Measurements from ENCODE around the gene GBX1. TPM values are rescaled to one million over a fixed set of nuclear protein-coding genes. Genes with fewer than 3 reads are reported as not detected.

GBX1 gene
- total RNA-seq, 2 donors from 2014 or later, result not detected

- no peak overlapping the region for H3K27ac ChIP-seq
- intact Hi-C loops (cut with DNase I), result no loop called here
- no peak overlapping the region for H3K4me3 ChIP-seq
- H3K27me3 ChIP-seq, result peaks cover 0 to 31% of the 10 kb centered on the region in 2 donors
- TF ChIP-seq CTCF (IDR thresholded peaks at IDR 0.05) (no peak), POLR2A (IDR thresholded peaks at IDR 0.05) (no peak)
- WGBS, 2 donors, result 54 to 57% methylated on average over 10 of the region's 10 CpGs
- no peaks in the 10 kb centered on the region for H3K36me3 ChIP-seq (replicated peaks in 1 of 2; ENCODE audit: insufficient read depth in 1 of 2, low read depth in 2 of 2)
- H3K9me3 ChIP-seq, result no peaks in the 10 kb centered on the region
- H3K4me1 ChIP-seq, result peaks cover 18% of the 10 kb centered on the region
- DNase-seq, result no peak
- no peak for ATAC-seq
Measured at GRCh38 chr7:151168787-151169162, 1.3 kb upstream of the GBX1 start.

GRCh38 chr7:151168003-151168786 is 701 bp upstream of the GBX1 start:
- 4 to 9% methylated on average over 10 to 46 of the region's 52 CpGs for WGBS, 2 donors

GRCh38 chr7:151166629-151167196 is 781 bp downstream of the GBX1 start:
- no peak for DNase-seq
- TF ChIP-seq CTCF (IDR thresholded peaks at IDR 0.05) (no peak), POLR2A (IDR thresholded peaks at IDR 0.05) (no peak)
- intact Hi-C loops (cut with DNase I), result no loop called here
- WGBS, 2 donors, result 11 to 16% methylated on average over 23 to 31 of the region's 31 CpGs
- Histone ChIP-seq H3K27ac (no peak overlapping the region), H3K4me1 (peaks cover 18% of the 10 kb centered on the region), H3K4me3 (peak overlapping the region in 1 of 2 donors; percentile 15), H3K27me3 (peaks cover 0 to 24% of the 10 kb centered on the region in 2 donors), H3K9me3 (no peaks in the 10 kb centered on the region), H3K36me3 (replicated peaks in 1 of 2; ENCODE audit: insufficient read depth in 1 of 2, low read depth in 2 of 2) (no peaks in the 10 kb centered on the region)
- ATAC-seq, result no peak

More at GRCh38 chr7:151168003-151168786, 701 bp upstream of the GBX1 start:
- peak overlapping the region in 1 of 2 donors; percentile 30 for H3K4me3 ChIP-seq
- peak; percentile 19 to 59 (median 34) for DNase-seq
- H3K27ac ChIP-seq, result no peak overlapping the region
- no peak for TF ChIP-seq POLR2A (IDR thresholded peaks at IDR 0.05)
- TF ChIP-seq CTCF (IDR thresholded peaks at IDR 0.05), result peak; percentile 46 to 69 (median 55)
- ATAC-seq, result peak; percentile 58
- H3K4me1 ChIP-seq, result peaks cover 18% of the 10 kb centered on the region
- peaks cover 0 to 25% of the 10 kb centered on the region in 2 donors for H3K27me3 ChIP-seq
- H3K9me3 ChIP-seq, result no peaks in the 10 kb centered on the region
- H3K36me3 ChIP-seq (replicated peaks in 1 of 2; ENCODE audit: insufficient read depth in 1 of 2, low read depth in 2 of 2), result no peaks in the 10 kb centered on the region
- intact Hi-C loops (cut with DNase I), result no loop called here

- H3K27me3 ChIP-seq, result peaks cover 0 to 15% of the 10 kb centered on the region in 2 donors
- no peak for DNase-seq
- WGBS, 2 donors, result 69 to 80% methylated on average over 1 of the region's 1 CpG
- TF ChIP-seq POLR2A (IDR thresholded peaks at IDR 0.05), result no peak
- ATAC-seq, result no peak
- no peak overlapping the region for H3K27ac ChIP-seq
- no peaks in the 10 kb centered on the region for H3K9me3 ChIP-seq
- peaks cover 2% of the 10 kb centered on the region for H3K4me1 ChIP-seq
- no peak overlapping the region for H3K4me3 ChIP-seq
- H3K36me3 ChIP-seq (replicated peaks in 1 of 2; ENCODE audit: insufficient read depth in 1 of 2, low read depth in 2 of 2), result no peaks in the 10 kb centered on the region
- intact Hi-C loops (cut with DNase I), result no loop called here
Measured at GRCh38 chr7:151161757-151162156, 5.7 kb downstream of the GBX1 start.

- Histone ChIP-seq H3K27me3 (no peaks in the 10 kb centered on the region), H3K27ac (no peak overlapping the region), H3K4me1 (no peaks in the 10 kb centered on the region), H3K9me3 (no peaks in the 10 kb centered on the region), H3K4me3 (no peak overlapping the region), H3K36me3 (replicated peaks in 1 of 2; ENCODE audit: insufficient read depth in 1 of 2, low read depth in 2 of 2) (no peaks in the 10 kb centered on the region)
- no peak for TF ChIP-seq CTCF (IDR thresholded peaks at IDR 0.05)
- no peak for TF ChIP-seq POLR2A (IDR thresholded peaks at IDR 0.05)
- 72 to 75% methylated on average over 7 of the region's 7 CpGs for WGBS, 2 donors
- DNase-seq (no peak), ATAC-seq (no peak)
- intact Hi-C loops (cut with DNase I), result no loop called here
Measured at GRCh38 chr7:151157645-151158329, 9.7 kb downstream of the GBX1 start.

Data from body of pancreas (tissue), 4 donors.